ENCODE measurements around the gene GPR137C. TPM values are rescaled to one million over a fixed set of nuclear protein-coding genes. Genes with fewer than 3 reads are reported as not detected.

GPR137C gene
- total RNA-seq, 1 donor from 2014 or later = 8.7 TPM

- Mint-ChIP-seq H3K27ac (no peak overlapping the region), H3K9me3 (ENCODE audit: low read depth) (no peaks in the 10 kb centered on the region), H3K36me3 (ENCODE audit: insufficient read depth) (peaks cover 10% of the 10 kb centered on the region), H3K4me3 (ENCODE audit: low read depth) (no peak overlapping the region), H3K4me1 (ENCODE audit: low read depth) (no peaks in the 10 kb centered on the region), H3K27me3 (no peaks in the 10 kb centered on the region)
- no peak for TF ChIP-seq CTCF (IDR thresholded peaks at IDR 0.05; ENCODE audit: unreplicated experiment)
- DNase-seq (ENCODE audit: low spot score, unreplicated experiment) = no peak
Measured at GRCh38 chr14:52660325-52660724, 107.7 kb downstream of the GPR137C start.

DNA sequence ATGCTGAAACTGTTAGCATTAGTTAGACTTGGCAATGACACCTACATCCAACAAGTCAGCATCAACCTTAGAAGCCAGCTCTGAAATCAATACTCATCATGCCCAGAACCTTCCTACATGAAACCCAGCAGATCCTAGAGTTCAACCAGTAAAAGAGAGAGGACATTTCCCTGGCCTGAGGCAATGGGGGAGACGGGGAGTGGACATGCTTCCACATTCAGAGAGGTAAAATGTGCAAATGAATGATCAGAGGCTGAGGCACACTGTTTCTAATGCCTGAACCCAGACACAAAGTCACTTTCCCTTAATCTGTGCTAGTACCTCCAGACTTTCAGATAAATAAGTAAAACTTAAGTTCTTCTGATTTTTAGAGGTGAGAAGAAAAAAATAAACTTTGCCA, 108.2 kb downstream of the GPR137C start:
- Mint-ChIP-seq H3K9me3 (ENCODE audit: low read depth) (no peaks in the 10 kb centered on the region), H3K27me3 (no peaks in the 10 kb centered on the region), H3K27ac (no peak overlapping the region), H3K4me1 (ENCODE audit: low read depth) (no peaks in the 10 kb centered on the region), H3K4me3 (ENCODE audit: low read depth) (no peak overlapping the region), H3K36me3 (ENCODE audit: insufficient read depth) (peaks cover 14% of the 10 kb centered on the region)
- TF ChIP-seq CTCF (IDR thresholded peaks at IDR 0.05; ENCODE audit: unreplicated experiment) = no peak
- no peak for DNase-seq (ENCODE audit: low spot score, unreplicated experiment)

GRCh38 chr14:52661314-52661713, 108.7 kb downstream of the GPR137C start:
- Mint-ChIP-seq H3K36me3 (ENCODE audit: insufficient read depth) (peaks cover 14% of the 10 kb centered on the region), H3K27me3 (no peaks in the 10 kb centered on the region), H3K9me3 (ENCODE audit: low read depth) (no peaks in the 10 kb centered on the region), H3K4me1 (ENCODE audit: low read depth) (no peaks in the 10 kb centered on the region), H3K4me3 (ENCODE audit: low read depth) (no peak overlapping the region), H3K27ac (no peak overlapping the region)
- DNase-seq (ENCODE audit: low spot score, unreplicated experiment) = no peak
- TF ChIP-seq CTCF (IDR thresholded peaks at IDR 0.05; ENCODE audit: unreplicated experiment) = no peak

DNA sequence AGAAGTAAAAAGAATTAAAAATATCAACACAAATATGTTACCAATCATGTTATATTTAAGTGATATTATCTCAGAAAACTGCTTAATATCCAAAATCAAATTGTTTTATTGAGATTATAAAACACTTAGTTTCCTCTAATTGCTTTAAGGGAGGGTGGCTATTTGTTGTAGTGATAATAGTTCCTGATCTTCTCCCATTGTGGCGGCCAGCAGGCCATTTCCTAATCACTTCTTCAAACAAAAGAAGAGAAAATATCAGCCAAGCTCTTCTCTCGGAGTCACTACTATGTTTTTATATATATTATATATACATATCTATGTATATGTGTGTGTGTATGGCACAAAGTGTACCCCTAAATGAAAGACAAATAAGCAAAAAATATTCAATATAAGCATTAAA, 111.2 kb downstream of the GPR137C start:
- H3K36me3 Mint-ChIP-seq (ENCODE audit: insufficient read depth) = peaks cover 8% of the 10 kb centered on the region
- TF ChIP-seq CTCF (IDR thresholded peaks at IDR 0.05; ENCODE audit: unreplicated experiment) = no peak
- no peak for DNase-seq (ENCODE audit: low spot score, unreplicated experiment)
- H3K27ac Mint-ChIP-seq = no peak overlapping the region
- H3K4me1 Mint-ChIP-seq (ENCODE audit: low read depth) = no peaks in the 10 kb centered on the region
- no peaks in the 10 kb centered on the region for H3K27me3 Mint-ChIP-seq
- H3K4me3 Mint-ChIP-seq (ENCODE audit: low read depth) = no peak overlapping the region
- no peaks in the 10 kb centered on the region for H3K9me3 Mint-ChIP-seq (ENCODE audit: low read depth)

DNA sequence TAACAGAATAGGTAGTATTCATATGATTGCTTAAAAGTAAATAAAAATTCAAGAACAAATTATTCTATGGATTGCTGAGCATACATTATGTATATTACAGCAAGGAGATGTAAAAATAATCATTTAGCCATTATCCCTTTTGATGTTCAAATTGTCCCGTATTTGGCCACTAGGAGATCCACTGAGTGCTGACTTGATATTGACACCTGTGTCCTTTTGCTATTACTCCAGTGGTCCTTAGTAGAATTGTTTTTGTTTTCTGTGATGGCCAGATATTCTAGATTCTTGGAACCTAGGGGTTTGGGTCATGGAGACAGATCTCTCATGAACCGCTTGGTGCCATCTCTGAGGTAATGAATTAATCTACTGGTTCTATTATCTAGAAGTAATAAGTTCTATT, 126.0 kb downstream of the GPR137C start:
- H3K36me3 Mint-ChIP-seq (ENCODE audit: insufficient read depth) = peaks cover 9% of the 10 kb centered on the region
- no peak for DNase-seq (ENCODE audit: low spot score, unreplicated experiment)
- TF ChIP-seq CTCF (IDR thresholded peaks at IDR 0.05; ENCODE audit: unreplicated experiment) = peak; percentile 50
- no peaks in the 10 kb centered on the region for H3K27me3 Mint-ChIP-seq
- peaks cover 2% of the 10 kb centered on the region for H3K4me1 Mint-ChIP-seq (ENCODE audit: low read depth)
- H3K27ac Mint-ChIP-seq = no peak overlapping the region
- H3K4me3 Mint-ChIP-seq (ENCODE audit: low read depth) = no peak overlapping the region
- no peaks in the 10 kb centered on the region for H3K9me3 Mint-ChIP-seq (ENCODE audit: low read depth)
